Stimulated activated CD8-positive, alpha-beta memory T cell treated with anti-CD3 and anti-CD28 coated beads, Interleukin-4, amount 100 ng/mL, for 24 hours (primary cell): ENCODE measurements around the gene UNC13D.

Experiments used
- DNase-seq: peaks from one replicate; pipeline ENCODE4 v3.0.0-alpha.2; 2020; ENCODE audit warnings: low read depth

Gene UNC13D

DNA sequence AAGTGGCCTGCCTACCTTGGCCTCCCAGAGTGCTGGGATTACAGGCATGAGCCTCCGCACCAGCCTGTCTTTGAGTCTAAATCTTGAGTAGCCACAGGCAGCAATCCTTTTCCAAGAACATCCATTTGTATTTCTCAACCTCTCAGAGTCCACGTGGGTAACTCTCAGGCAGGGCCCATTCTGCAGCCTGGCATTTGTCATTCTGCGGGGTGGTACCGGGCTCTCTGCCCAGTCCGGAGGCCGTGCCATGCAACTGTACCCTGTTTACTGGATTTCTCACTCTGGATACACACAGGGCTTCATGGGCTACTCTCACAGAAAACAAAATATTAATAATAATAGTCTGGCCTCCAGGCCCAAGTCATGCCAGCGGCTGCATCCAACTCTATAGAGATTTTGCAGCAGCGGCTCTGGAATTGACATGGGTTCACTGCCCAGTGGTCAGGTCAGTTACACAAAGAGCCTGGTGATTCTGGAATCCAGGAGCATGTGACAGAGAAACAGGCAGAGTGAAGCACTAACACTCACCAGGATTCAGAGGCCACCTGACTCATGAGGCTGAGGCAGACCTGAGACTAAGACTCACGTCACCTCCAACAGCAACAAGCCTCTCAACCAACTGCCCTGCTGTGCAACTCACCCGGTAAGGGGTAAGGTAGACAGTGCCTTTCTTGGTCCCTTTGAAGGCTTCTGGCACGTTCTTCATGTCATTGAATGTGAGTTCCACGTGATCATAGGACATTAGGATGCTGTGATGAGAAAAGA is 6.9 kb upstream of the UNC13D start:
- no peak for DNase-seq

DNA sequence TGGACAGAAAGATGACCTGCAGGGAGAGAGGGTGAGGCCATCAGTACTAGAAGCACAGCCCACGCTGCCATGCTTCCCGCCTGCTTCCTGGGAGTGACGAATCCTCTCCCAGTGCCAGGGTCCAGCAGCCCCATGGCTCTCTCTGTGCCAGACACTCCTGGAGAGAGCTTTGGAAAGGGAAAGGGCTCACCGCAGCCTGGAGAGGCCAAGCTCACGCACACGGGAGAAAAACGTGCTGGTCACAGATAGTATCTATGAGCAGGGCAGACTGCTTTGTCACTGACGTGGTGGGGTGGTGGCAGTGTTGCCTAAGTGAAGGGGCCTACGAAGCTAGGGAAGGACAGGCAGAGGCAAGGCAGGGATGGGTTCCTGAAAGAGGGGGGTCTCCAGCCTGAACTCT is 5.5 kb upstream of the UNC13D start:
- DNase-seq = no peak

DNA sequence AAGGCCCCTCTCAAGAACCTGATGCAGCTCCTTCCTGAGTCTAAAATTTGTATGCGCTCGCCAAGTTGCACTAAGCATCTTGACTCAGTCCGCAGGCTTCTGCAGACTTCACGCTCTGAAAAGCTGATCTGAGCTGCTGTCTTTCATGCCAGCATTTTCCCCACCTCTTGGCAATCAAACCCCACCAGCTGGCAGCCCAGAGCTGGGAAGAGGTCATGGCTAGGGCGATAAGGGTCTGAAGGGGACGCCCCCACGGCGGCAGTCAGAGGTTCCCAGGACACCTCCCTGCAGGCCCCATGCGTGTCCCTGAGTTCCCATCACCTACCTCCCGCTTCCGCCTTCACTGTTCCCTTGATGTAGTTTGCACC is 5.1 kb upstream of the UNC13D start:
- no peak for DNase-seq

DNA sequence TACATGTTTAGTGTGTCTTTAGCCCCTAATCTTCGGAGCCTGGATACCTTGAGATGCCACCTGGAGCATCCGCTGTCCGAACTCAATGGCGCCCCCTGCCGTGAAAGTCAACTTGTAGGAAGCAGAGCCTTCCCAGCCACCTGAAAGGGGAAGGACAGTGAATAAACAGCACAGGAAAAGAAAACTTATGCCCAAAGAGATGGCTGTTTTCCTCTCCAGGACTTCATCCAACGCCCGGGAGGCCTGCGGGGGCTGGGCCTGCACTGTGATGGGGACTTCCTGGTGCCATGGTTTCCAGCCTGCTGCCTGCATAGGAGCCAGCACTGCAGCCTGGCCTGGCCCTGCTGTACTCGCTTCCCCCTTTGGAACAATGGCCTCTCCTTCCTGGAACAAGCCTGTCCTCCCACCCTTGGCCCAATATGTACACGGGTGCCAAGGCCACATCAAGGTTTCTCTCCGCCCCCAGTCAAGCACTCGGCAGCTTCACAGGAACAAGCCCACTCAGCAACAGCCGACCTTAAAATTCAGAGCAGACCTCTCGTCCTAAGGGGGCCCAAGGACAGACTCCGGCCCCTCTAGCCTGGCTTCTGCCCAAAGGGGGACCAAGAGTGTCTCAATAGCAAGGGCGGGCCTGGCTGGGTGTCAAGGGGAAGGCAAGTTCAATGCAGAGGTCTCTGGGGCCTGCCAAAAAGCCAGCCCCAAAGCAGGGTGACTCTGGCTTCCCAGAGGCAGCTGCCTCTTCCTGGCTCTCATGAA is 4.5 kb upstream of the UNC13D start:
- peak; percentile 76 for DNase-seq

DNA sequence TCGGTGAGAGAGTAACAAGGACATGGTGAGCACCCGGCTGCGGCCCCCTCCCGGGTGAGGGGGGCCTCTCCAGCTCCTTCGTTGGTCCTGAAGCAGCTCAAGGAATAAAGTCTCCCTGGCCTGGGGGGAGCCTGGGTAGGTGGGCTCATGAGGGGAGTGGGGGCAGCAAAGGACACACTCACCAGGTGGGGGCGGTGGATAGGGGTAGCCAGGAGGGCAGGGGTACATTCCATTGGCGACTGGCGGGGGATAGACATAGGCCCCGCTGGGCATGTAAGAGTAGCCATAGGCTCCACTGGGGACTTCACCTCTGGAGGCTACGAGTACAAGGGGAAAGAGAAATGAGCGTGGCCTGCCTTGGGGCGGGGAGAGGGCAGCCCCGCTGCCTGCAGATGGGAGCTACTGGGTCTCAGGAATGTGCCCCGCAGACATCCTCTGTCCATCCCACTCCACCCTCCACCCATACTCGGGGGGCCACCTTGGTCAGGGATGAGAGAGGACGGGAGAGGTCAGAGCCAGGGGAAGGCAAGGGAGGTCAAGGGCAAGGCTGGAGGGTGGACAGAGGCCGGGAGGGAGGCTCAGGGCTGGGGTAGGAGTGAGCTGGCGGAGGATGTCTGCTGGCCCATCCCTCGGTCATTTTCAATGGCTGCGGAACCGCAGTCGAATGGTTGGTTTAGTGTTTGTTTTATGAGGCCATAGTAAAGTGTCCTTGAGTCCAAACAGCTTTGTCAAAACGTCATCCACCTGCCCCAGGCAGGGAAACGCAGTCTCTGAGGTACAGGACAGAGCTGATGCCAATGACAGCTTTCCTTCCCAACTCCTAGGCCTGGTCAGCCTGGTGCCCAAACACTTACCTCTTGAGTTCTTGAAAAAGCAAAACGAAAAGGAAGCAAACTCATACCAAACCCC is 3.7 kb upstream of the UNC13D start:
- DNase-seq = no peak

DNA sequence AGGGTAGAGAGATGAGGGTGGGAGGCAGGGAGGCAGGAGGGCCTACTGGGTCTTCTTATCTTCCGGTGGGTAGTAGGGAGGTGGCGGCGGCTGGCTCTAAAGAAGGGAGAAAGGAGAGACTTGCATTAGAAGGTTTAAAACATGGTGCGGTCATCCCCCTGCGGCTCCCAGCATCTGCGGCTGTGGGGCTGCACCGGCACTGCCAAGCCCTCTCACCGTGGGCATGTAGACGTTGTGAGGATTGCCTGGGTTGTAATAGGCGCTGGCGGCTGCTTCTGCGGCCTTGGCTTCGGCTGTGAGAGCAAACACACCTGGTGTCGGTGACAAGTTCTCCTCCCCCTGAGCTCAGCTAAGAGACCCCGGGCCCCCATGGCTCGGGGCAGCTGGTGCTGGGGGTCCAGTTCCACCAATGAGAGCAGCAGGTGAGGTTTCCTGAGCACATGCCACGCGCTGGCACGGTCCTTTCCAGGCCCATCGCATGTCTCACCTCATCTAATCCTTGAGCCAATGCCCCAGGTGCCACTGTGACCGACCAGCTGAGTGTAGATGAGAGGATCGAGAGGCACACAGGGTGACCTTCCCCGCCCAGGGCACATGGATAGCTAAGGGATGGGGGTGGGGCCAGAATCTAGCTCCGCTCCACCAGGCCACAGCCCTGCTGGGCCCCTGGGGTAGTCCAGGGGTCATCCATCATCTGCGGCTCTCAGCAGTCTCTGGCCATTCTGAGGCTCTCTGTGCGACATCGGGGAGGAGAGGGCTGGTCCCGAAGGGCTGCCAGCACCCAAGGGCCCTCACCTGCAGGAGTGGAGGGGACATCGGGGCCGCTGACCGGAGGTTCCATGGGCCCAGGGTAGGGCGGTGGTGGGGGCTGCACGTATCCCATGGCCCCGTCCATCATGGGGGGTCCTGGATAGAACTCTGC is 2.7 kb upstream of the UNC13D start:
- no peak for DNase-seq

DNA sequence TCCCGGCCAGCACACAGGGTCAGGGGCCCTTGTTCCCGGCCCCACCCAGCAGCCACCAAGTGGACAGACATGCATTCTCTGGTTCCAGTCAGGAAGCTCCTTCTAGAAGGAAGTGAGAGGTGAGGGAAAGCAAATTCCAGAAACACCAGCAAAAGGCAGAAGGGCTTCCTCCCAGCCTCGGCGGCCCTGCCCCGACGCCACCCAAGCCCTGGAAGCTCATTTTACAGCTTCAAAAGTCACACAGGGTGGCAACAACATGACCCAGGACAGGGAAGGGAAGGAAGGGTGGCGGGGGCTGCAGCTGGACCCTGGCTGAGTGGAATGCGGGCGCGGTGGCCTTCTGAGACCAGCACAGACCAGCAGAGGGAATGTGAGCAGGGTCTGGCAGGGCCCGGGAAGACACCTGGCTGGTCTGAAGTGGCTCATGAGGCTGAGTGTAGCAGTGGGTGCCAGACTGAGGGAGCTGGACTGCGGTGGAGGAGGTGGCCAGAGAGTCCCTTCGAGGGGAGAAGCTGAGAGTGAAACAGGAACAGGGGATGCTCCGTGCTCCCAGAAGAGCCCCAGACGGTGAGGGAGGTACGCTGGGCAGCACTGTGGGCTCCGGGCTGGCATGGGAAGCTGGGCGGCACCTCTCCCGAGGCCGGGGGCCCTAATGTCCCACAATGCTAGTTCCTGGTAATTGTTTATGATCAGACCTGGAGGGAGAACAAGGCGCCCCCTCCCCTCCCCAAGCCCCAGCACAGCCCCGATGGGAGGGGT is 1.9 kb upstream of the UNC13D start:
- no peak for DNase-seq

DNA sequence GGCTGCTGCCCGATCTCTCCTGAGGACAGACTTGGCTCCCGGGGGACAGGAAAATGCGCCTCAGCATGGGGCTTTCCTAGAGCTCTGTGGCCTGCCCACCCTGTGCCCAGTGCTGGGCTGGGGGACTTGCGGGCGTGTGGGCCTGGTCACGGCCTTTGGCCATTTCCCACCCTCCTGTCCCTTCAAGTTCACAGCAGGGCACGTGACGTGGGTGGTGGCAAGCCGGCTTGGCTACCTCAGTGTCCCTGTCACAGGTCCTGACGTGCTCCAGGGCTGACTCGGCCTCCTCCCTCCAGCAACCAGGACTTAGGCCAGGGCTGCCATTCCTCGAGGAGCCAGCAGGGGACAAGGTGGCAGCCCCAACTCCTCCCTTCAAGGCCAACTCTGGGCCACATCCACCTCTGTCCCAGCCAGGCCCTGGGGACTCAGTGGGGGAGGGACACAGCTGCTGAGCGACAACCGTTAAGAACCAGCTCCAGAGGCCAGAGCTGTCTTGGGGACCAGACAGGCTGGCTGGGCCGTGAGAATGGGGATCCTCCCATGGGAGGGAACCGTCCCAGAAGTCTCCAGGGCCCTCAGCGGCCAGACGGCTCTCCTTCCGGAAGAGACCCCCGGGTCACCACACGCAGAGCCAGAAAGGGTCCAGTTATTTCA is 981 bp upstream of the UNC13D start:
- DNase-seq = peak; percentile 41

DNA sequence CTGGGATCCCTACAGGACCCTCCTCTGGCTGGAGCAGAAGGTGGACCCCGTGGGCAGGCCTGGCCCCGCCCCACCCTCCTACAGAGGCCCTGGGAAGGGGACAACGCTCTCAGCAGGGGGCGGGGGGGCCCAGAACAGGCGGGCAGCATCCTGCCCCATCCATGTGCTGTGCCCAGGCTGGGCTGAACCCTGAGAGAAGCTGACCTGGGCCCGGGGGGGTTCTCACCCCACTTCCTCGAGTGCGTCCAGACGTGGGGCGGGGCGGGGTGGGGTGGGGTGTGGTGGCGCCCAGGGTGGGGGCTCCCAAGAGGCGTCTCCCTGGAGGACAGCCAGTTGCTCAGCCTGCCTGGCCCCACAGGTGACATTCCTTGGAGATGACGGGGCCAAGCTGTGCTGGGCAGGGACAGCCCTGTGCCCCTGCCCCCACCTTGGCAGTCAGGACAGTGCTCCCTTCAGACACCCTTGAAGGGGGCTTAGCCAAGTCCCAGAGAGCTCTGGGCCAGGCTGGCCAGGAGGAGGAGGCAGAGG is 390 bp upstream of the UNC13D start:
- DNase-seq = no peak

DNA sequence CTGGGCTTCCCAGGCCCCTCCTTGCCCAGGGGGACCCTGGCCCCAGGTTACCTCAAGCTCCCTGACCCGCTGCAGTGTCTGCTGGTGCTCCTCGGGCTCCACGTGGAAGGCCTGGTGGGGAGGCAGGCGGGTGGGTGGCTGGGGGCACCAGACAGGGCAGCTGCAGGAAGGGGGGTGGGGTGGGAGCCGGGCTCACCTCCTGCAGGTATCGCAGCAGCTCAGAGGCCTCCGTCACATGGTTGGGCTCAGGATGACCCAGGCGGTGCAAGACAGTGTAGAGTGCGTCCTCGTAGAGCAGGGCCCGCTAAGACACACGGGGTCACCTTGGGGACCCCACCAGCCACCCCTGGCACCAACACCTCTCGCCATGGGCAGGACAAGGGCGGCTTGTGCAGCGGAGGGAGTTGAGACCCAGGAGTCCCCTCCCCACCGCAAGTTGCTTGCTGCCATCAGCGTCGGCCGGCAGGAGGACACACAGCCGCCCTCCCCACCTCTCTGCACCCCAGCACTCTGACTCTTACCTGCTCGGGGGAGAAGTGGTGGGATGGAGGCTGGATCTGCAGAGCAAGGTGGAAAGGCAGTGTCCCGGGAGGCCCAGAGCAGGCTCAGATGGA is 1.1 kb downstream of the UNC13D start:
- DNase-seq = no peak

DNA sequence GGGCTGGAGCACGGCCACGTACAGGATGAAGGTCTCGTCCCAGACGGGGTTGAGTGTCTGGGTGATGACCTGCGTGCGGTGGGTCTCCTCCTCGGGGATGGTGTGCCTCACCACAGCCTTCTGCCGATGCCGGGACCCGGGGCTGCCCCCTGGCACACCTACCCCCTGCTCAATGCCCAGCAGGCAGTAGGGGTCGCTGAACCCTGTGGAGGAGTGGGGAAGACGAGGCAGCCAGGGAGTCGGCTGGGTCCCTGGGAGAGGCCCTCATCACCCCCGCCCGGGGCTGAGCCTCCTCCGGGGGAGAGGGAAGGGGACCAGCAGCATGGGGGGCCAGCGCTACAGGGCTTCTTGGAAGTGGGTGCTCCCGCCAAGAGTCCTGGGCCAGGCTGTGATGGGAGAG is 1.8 kb downstream of the UNC13D start:
- DNase-seq = no peak

DNA sequence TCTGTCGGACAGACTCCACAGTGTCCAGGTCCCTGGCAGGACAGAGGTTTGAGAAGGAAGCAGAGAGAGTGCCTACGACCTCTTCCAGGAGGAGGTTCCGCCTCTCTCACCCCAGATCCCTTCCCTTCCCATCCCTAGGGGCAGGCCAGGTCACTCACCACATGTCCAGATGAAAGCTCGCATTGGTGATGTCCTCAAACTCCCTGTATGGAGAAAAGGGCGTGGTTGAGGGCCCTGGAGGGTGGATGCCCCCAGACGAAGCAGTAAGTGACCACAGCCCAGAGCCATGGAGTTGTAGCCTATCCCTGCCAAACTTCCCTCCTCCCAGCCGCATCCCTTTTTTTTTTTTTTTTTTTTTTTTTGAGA is 3.4 kb downstream of the UNC13D start:
- no peak for DNase-seq

DNA sequence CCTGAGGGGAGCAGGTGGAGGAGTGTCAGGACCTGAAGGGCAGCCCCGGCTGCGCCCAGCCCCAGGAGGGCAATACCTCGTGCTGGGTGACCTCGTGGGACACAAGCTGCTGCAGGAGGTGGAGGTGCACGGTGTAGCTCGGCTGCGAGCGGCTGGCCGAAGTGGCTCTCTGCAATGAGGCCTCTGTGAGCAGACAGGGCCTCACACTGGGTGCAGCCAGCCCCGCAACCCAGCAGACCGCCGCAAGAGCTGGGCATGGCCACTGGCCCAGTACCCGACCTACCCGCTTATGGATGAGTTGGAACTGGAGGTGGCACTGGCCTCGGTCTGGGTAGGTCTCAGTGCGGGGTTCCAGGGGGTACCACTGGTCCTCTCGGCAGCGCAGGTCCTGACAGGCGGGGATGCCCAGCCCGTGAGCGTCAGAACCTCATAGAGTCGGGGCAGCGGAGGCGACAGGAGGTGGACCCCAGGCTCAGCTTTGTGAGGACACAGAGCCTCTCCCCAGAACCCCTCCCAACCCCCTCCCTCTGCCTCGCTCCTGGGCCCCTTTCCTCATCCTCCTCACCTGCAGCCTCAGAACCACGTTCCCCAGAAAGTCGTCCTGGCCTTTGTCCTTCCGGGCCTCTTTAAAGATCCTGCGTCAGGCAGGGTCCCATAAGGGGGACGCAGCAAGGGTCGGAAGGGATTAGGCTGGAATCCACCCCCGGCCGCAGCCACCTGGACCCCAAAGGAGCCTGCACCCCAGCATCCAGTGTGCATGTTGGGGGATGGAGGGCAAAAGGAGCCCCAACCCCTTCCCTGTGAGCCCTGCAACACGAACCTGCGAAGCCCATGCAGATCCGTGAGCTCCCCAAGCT is 4.0 kb downstream of the UNC13D start:
- no peak for DNase-seq

DNA sequence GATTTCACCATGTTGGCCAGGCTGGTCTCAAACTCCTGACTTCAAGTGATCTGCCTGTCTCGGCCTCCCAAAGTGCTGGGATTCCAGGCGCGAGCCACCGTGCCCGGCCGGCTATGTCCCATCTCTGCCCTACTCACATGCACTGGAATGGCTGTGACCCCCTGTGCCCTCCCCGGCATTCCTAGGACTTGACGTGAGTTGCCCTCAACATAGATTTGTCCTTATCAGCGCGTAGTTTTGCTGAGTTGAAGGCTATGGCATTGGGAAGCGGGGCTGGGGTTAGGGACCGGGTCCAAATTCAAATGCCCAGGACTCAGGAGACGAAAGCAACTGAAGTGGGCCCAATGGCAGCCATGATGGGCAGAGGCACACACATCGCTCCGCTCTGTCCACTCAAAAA is 5.8 kb downstream of the UNC13D start:
- DNase-seq = no peak

DNA sequence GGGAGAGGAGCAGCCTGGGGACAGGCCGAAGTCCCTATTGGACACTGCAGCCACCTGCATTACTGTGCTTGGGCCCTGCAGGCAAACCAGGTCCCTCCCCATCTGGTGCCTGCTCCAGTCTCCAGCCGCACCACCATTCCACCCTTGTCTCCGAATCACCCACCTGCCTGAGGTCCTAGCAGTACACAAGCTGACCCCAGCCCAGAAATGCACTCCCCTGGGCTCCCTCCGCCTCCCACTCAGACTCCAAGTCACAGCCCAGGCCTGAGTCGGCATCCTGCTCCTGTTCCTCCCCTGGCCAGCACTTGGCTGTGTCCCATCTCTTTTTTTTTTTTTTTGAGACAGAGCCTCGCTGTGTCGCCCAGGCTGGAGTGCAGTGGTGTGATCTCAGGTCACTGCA is 6.3 kb downstream of the UNC13D start:
- DNase-seq = no peak

DNA sequence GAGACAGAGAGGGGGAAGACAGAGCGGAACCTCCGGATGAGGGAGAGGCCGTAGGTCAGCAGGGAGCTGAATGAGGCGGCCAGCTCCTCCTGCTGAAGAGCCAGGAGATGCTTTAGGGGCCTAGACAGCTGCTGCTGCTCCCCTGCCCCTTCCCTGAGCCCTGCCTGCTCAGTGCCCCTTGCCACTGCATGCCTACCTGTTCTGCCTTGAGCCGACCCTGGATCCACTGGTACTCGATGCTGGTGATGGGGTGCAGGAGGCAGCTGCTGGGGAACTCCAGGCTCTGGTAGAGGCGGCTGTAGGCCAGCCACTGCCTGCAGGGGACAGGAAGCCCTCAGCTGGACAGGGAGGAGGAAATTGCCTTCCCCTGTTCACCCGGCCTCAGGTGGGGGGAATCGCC is 7.6 kb downstream of the UNC13D start:
- no peak for DNase-seq

DNA sequence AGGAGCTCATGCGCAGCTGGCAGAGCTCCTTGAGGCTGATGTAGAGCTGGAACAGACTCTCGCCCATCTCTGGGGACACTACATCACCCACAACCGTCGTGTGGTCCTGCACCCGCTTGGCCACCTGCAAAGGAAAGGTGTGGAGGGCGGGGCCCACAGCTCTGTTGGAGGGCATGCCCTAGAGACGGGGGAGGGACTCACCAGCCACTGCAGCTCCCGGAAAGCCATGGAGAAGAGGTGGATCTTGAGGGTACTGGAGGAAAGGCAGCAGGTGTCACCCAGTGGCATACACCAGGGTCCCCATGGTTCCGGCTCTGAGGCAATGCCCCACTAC is 8.6 kb downstream of the UNC13D start:
- no peak for DNase-seq

DNA sequence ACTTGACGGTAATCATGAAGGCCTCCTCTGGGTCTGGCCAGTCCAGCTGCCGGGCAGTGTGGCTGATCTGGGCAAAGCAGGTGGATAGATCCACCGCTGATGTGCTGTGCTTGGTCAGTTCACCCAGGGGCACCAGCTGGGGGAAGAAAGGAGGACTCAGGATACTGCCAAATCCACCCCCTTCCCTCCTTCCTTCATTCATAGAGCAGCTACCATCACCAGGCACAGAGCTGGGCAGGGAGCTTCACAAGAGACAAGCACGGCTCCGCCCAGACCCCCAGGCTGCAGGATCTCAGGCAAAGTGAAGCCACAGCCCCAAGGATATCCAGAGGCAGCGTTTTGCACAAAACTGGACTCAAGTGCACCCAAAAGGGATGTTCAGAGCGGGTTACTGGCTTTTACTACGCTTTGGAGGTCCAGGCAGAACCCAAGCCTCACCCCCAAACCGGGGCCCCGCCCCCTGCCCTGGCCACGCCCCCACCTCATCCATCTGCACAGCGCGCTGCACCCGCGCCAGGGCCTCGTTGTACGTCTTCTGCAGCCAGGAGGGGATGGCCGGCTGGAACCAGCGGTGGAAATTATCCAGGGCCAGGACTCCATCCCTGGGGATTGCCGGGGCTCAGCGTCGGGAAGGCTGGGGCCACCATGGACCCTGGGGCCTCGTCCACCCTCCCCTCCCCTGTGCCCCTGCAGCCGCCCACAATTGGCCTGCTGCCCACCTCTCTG is 9.1 kb downstream of the UNC13D start:
- no peak for DNase-seq
